Hematopoietic multipotent progenitor cell treated with erythropoietin and hydrocortisone succinate and interleukin-3 and kit ligand, for 15 days (in vitro differentiated cells): ENCODE results near the gene TPGS1.

ENCODE experiments used
- DNase-seq: peaks from one replicate; pipeline ENCODE4 v3.0.0-alpha.2; 2015; ENCODE audit warnings: low spot score

The TPGS1 gene

DNA sequence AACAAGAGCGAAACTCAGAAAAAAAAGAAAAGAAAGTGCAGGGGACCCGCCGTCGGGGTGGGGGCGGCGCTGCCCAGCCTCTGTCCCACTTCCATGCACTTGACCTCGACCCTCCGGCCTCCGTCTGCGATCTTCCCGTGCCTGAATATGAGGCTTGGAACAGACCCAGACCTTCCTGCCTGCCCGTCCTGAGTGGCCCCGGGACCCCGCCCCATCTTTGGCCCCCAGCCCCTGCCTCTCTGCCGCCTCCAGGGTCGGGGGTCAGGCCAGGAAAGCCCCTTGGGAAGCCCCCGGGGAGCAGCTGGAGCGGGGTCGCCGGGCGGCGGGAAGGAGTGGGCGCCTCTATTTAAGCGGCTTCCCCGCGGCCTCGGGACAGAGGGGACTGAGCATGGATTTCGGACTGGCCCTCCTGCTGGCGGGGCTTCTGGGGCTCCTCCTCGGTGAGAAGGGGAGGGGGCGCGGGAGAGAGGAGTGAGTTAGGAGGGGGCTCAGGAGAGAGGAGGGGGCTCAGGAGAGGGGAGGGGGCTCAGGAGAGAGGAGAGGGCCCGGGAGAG is 11.1 kb upstream of the TPGS1 start, which contains the start of gene MADCAM1:
Gene MADCAM1 (plus strand): TSS at position 375 of the 554 bp plus-strand sequence. CDS start 14 bp downstream, at position 389.
- no peak for DNase-seq

DNA sequence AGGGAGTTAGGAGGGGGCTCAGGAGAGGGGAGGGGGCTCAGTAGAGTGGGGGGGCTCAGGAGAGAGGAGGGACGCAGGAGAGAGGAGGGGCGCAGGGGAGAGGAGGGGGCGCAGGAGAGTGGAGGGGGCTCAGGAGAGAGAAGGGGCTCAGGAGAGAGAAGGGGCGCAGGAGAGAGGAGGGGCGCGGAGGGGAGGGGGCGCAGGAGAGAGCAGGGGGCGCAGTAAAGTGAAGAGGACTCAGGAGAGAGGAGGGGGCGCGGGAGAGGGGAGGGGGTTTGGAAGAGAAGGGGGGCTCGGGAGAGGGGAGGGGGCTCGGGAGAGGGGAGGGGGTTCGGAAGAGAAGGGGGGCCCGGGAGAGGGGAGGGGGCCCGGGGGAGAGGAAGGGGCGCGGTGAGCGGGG is 10.3 kb upstream of the TPGS1 start:
- no peak for DNase-seq

DNA sequence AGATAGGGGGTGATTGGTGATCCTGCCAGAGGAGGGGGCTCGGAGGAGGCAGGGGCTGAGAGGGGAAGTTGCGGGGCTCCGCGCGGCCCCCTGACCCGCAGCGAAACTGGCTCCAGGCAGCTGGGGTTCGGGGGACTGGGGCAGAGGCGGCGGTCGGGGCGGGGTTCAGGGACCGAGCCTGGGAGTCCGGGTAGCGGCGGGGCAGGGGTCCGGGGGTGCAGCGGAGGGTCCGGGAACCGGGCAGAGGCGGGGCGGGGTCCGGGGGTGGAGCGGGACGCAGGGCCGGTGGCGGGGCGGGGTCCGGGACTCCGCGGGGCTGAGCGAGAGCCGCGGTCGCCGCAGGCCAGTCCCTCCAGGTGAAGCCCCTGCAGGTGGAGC is 9.8 kb upstream of the TPGS1 start:
- DNase-seq, result no peak

- no peak for DNase-seq
Measured at GRCh38 chr19:497869-498510, 9.3 kb upstream of the TPGS1 start.

DNA sequence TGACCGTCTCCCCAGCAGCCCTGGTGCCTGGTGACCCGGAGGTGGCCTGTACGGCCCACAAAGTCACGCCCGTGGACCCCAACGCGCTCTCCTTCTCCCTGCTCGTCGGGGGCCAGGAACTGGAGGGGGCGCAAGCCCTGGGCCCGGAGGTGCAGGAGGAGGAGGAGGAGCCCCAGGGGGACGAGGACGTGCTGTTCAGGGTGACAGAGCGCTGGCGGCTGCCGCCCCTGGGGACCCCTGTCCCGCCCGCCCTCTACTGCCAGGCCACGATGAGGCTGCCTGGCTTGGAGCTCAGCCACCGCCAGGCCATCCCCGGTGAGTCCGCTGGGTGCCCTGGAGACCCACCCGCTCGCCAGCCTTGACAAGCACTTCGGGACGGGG is 8.8 kb upstream of the TPGS1 start:
- DNase-seq, result no peak

DNA sequence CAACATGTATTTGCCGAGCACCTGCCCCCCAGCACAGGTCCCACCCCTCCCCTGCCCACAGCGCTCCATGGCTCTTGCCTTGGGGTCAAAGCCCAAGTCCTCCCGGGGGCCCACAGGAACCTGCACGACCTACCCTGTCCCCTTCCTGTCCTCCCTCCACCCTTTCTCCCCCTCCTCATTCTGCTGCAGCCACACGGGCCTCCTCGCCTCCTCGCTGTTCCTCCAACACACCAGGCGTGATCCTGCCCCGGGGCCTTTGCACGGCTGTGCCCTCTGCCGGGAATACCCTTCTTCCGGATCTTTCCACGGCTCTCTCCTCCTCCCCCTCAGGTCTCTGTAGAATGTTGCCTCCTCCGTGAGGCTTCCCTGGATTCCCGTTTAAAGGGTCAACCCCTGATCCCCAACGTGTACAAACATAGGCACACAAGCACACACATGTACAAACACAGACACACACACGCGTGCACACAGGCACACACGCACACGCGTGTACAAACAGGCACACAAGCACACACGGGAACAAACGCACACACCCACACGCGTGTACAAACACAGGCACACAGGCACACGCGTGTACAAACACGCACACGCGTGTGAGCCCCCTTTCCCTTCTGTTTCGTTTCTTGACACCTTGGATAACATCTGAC is 8.2 kb upstream of the TPGS1 start:
- DNase-seq, result no peak

DNA sequence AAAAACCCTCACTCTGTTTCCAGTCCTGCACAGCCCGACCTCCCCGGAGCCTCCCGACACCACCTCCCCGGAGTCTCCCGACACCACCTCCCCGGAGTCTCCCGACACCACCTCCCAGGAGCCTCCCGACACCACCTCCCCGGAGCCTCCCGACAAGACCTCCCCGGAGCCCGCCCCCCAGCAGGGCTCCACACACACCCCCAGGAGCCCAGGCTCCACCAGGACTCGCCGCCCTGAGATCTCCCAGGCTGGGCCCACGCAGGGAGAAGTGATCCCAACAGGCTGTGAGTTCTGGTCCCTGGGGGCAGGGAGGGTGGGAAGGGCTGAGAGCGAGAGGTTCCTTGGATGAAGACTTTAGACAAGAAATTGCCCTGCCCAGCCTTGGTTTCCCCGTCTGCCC is 5.7 kb upstream of the TPGS1 start:
- no peak for DNase-seq

DNA sequence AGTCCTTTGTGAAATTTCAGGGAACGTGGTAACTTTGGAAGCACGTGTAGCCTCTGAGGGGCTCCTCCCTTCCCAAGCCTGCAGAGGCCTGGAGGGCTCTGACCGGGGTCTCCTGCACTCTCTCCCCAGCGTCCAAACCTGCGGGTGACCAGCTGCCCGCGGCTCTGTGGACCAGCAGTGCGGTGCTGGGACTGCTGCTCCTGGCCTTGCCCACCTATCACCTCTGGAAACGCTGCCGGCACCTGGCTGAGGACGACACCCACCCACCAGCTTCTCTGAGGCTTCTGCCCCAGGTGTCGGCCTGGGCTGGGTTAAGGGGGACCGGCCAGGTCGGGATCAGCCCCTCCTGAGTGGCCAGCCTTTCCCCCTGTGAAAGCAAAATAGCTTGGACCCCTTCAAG is 2.7 kb upstream of the TPGS1 start:
- DNase-seq, result no peak

- peak; percentile 100 for DNase-seq
Measured at GRCh38 chr19:506404-507285, 652 bp upstream of the TPGS1 start.

- no peak for DNase-seq
Measured at GRCh38 chr19:508204-509150, 1.2 kb downstream of the TPGS1 start.

DNA sequence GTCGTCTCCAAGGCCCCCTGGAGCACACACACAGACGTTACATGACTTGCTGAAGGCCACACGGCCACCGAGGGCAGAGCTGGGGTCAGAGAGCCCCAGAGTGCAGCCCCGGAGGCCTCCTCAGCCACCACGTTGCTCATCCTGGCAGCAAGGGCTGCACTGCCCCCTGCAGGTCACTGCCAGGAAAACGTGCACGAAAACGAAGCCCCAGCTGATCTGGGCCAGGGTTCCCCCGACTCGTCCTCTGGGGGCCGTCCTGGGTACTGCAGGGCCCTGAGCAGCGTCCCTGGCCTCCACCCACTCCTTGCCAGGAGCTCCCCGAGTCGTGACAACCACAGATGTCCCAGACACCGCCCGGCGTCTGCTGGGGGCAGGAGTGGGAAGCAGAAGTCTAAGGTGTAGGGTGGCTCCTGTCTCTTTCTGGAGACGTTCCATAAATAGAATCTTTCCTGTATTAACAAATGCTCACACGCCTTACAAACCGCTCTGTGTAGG is 3.4 kb downstream of the TPGS1 start:
- DNase-seq, result peak; percentile 94

GRCh38 chr19:511101-511851 is 4.0 kb downstream of the TPGS1 start:
- DNase-seq, result no peak

DNA sequence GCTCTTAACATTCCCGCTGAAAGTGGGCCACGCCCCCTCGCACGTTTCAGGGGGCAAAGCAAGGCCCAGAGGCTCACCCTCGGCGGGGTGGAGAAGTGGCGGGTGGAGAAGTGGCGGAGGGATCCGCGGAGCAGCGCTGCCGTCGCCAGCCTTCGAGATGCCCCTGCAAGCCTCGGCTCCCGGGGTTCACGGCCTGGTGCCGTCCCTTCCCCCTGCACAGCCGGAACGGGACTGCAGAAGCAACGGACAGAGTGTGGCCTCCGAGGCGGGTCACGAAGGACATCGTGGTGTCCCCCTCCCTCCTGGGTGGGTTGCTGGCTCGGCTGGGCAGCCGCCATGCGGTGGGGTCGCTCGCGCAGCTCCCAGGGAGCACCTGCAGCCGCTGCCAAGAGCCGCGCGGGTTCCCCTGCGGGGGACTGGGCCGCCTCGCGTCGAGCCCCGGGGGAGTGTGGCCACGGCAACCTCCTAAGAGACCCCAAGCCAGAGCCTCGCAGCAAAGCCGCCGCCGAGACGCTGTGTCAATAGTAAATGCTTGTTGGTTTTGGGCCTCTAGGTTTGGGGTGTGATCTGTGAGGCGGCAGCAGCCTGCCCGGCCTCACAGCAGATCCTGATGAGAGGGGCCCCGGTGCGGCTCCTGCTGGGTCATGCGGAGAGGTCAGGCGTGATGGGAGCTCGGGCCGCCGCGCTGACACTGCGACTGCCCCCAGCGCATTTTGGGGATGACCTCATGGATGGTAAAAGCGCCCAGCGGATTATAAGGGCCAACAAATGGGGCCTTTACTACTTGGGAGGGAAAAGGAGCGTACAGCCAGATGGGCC is 5.5 kb downstream of the TPGS1 start:
- no peak for DNase-seq

DNA sequence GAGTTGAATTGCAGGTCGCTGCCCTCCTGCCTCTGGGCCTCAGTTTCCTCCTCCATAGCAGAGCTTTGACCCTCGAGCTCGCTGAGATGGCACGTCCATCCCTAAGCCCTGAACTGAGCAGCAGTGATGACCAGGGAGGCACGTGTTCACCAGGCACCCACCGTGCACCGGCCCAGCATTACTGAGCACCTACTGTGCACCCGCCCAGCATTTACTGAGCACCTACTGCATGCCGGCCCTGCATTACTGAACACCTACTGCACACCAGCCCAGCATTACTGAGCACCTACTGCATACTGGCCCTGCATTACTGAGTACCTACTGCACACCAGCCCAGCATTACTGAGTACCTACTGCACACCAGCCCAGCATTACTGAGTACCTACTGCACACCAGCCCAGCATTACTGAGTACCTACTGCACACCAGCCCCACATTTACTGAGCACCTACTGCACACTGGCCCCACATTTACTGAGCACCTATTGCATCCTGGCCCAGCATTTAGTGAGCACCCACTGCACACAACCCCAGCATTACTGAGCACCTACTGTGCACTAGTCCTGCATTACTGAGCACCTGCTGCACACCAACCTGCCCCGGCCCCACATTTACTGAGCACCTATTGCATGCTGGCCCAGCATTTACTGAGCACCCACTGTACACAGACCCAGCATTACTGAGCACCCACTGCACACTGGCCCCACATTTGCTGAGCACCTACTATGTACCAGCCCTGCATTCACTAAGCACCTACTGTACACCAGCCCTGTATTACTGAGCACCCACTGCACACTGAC is 6.3 kb downstream of the TPGS1 start:
- DNase-seq, result no peak

GRCh38 chr19:514166-514663 is 6.9 kb downstream of the TPGS1 start:
- no peak for DNase-seq

GRCh38 chr19:517721-518597 is 10.7 kb downstream of the TPGS1 start:
- no peak for DNase-seq

GRCh38 chr19:518598-519231 is 11.4 kb downstream of the TPGS1 start:
- peak; percentile 37 for DNase-seq
